Mesenchymal stem cell (in vitro differentiated cells and primary cell): ENCODE data around the gene ARID3A.

Source experiments
- DNase-seq: peaks from one replicate; pipeline ENCODE4 v3.0.0-alpha.2; 2013
- H2AFZ ChIP-seq: one replicate; pipeline ENCODE4 v1.6.1; 2013; ENCODE audit warnings: low read depth, mild to moderate bottlenecking, control low read depth, inconsistent platforms, low read length, moderate library complexity
- H2AK5ac ChIP-seq: 2 replicates; pipeline ENCODE4 v1.6.1; 2013; ENCODE audit warnings: low read length, moderate library complexity, mild to moderate bottlenecking, inconsistent platforms; ENCODE audit not compliant: severe bottlenecking
- H2BK120ac ChIP-seq: one replicate; pipeline ENCODE4 v1.6.1; 2013; ENCODE audit warnings: low read depth, mild to moderate bottlenecking, inconsistent platforms, low read length, moderate library complexity
- H2BK12ac ChIP-seq, 2 experiments: one replicate each; pipeline ENCODE4 v1.6.1; 2013; ENCODE audit warnings: inconsistent platforms in 2 of 2, low read length in 2 of 2, mild to moderate bottlenecking in 2 of 2, moderate library complexity in 2 of 2, control low read depth in 1 of 2
- H2BK15ac ChIP-seq: one replicate; pipeline ENCODE4 v1.6.1; 2013; ENCODE audit warnings: mild to moderate bottlenecking, low read depth, inconsistent platforms; ENCODE audit not compliant: poor library complexity, severe bottlenecking
- H2BK5ac ChIP-seq: 2 replicates; pipeline ENCODE4 v1.6.1; 2013; ENCODE audit warnings: low read depth, mild to moderate bottlenecking, low read length, control low read depth, inconsistent platforms; ENCODE audit not compliant: poor library complexity, severe bottlenecking
- H3K14ac ChIP-seq, 2 experiments: one replicate each; pipeline ENCODE4 v1.6.1; 2013; ENCODE audit warnings: inconsistent platforms in 2 of 2, low read length in 2 of 2, control low read depth in 1 of 2, mild to moderate bottlenecking in 1 of 2, moderate library complexity in 1 of 2
- H3K18ac ChIP-seq, 2 experiments: one replicate each; pipeline ENCODE4 v1.6.1; 2013; ENCODE audit warnings: inconsistent platforms in 2 of 2, low read length in 2 of 2, control low read depth in 1 of 2, low read depth in 1 of 2, mild to moderate bottlenecking in 1 of 2
- H3K23ac ChIP-seq, 2 experiments: one replicate each; pipeline ENCODE4 v1.6.1; 2013; ENCODE audit warnings: inconsistent platforms in 2 of 2, low read length in 2 of 2, mild to moderate bottlenecking in 2 of 2, moderate library complexity in 2 of 2, control low read depth in 1 of 2
- H3K27ac ChIP-seq: 2 replicates; pipeline ENCODE4 v1.5.1; 2013; ENCODE audit warnings: mild to moderate bottlenecking, moderate library complexity, low read length, control low read depth, inconsistent platforms; ENCODE audit not compliant: poor library complexity, severe bottlenecking
- H3K27me3 ChIP-seq, 2 experiments: 2 replicates each; pipeline versions ENCODE4 v1.6.1 to v1.7.0; 2013; ENCODE audit warnings: low read length in 2 of 2, mild to moderate bottlenecking in 2 of 2, moderate library complexity in 2 of 2, control low read depth in 1 of 2, inconsistent platforms in 1 of 2; ENCODE audit not compliant: control insufficient read depth in 1 of 2, insufficient read depth in 1 of 2
- H3K36me3 ChIP-seq, 2 experiments: 2 replicates each; pipeline versions ENCODE4 v1.6.1 to v1.7.0; 2013; ENCODE audit warnings: low read length in 2 of 2, control low read depth in 1 of 2, inconsistent platforms in 1 of 2, low read depth in 1 of 2, mild to moderate bottlenecking in 1 of 2; ENCODE audit not compliant: insufficient read depth in 2 of 2, control insufficient read depth in 1 of 2
- H3K4ac ChIP-seq, 2 experiments: one replicate each; pipeline ENCODE4 v1.6.1; 2013; ENCODE audit warnings: inconsistent platforms in 2 of 2, low read length in 2 of 2, mild to moderate bottlenecking in 2 of 2, moderate library complexity in 2 of 2, control low read depth in 1 of 2, low read depth in 1 of 2
- H3K4me1 ChIP-seq: 2 replicates; pipeline ENCODE4 v1.6.1; 2013; ENCODE audit warnings: low read depth, low read length, control low read depth; ENCODE audit not compliant: control insufficient read depth, insufficient read depth
- H3K4me2 ChIP-seq: 2 replicates; pipeline ENCODE4 v1.6.1; 2013; ENCODE audit warnings: low read length, mild to moderate bottlenecking, inconsistent platforms; ENCODE audit not compliant: poor library complexity, severe bottlenecking
- H3K4me3 ChIP-seq, 2 experiments: 2 replicates each; pipeline versions ENCODE4 v1.5.1 to v1.7.0; 2013; ENCODE audit warnings: low read length in 2 of 2, mild to moderate bottlenecking in 2 of 2, control low read depth in 1 of 2, low read depth in 1 of 2; ENCODE audit not compliant: insufficient read depth in 1 of 2
- H3K79me1 ChIP-seq: replicated peaks from 2 replicates; pipeline ENCODE4 v1.6.1; 2013; ENCODE audit warnings: mild to moderate bottlenecking, control low read depth, low read length, inconsistent platforms; ENCODE audit not compliant: poor library complexity, severe bottlenecking
- H3K9ac ChIP-seq: 2 replicates; pipeline ENCODE4 v1.7.0; 2013; ENCODE audit warnings: mild to moderate bottlenecking, low read length, moderate library complexity
- H3K9me3 ChIP-seq: 2 replicates; pipeline ENCODE4 v1.7.0; 2013; ENCODE audit warnings: mild to moderate bottlenecking, low read length; ENCODE audit not compliant: control insufficient read depth
- H4K8ac ChIP-seq: one replicate; pipeline ENCODE4 v1.6.1; 2013; ENCODE audit warnings: inconsistent platforms, mild to moderate bottlenecking, low read length, moderate library complexity
- H4K91ac ChIP-seq: one replicate; pipeline ENCODE4 v1.6.1; 2013; ENCODE audit warnings: mild to moderate bottlenecking, low read length, inconsistent platforms
- WGBS: methylation state at CpG from one replicate; pipeline ENCODE4 v1.1.7; 2013; ENCODE audit warnings: mixed read lengths; 5-methylcytosine and 5-hydroxymethylcytosine counted together

ARID3A gene

DNA sequence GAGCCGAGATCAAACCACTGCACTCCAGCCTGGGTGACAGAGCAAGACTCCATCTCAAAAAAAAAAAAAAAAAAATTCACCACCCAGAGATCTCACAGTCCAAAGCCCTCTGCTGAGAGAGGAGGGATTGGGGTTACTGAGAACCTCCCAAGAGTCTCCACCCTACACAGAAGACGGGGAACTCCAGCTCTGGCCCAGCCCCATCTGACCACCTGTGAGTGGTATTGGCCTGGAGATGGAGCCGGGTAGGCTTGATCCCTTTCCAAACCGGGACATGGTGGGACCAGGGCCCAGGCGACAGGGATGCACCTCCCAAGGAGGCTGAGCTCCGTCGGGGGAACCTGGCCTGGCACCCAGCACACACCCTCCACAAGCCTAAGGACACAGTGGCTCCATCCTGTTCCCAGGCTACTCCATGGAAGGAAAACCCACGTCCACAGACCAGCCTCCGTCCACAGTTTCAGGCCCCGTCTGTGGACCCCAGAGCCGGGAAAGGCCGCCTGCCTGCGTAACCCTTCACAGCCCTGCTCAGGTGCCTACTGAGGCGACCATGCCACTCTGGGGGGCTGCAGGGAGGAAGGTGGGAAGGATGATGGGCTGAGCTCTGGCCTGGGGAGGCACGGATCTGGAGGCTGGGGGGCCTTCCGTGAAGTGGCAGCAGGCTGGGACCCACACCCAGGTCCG lies 93.2 kb downstream of the ARID3A start:
- no peak overlapping the region for H3K18ac ChIP-seq
- H3K27me3 ChIP-seq = no peaks in the 10 kb centered on the region
- H3K4me1 ChIP-seq = peaks cover 53% of the 10 kb centered on the region
- no peaks in the 10 kb centered on the region for H3K9me3 ChIP-seq
- H3K9ac ChIP-seq = peak overlapping the region; percentile 90
- H2BK15ac ChIP-seq = no peak overlapping the region
- no peak overlapping the region for H2BK12ac ChIP-seq
- peak overlapping the region in 1 of 2 experiments; percentile 96 for H3K4me3 ChIP-seq
- 89% methylated on average over 15 of the region's 17 CpGs for WGBS
- H3K4me2 ChIP-seq = peak overlapping the region; percentile 96
- H4K8ac ChIP-seq = no peak overlapping the region
- DNase-seq = no peak
- no peak overlapping the region for H2AFZ ChIP-seq
- no peak overlapping the region for H3K4ac ChIP-seq
- H2BK5ac ChIP-seq = no peak overlapping the region
- no peak overlapping the region for H2BK120ac ChIP-seq
- H2AK5ac ChIP-seq = no peak overlapping the region
- no peaks in the 10 kb centered on the region for H3K79me1 ChIP-seq
- peak overlapping the region in 1 of 2 experiments; percentile 1 for H3K23ac ChIP-seq
- no peak overlapping the region for H3K27ac ChIP-seq
- no peak overlapping the region for H3K14ac ChIP-seq
- no peak overlapping the region for H4K91ac ChIP-seq
- peaks cover under 1 to 40% of the 10 kb centered on the region in 2 experiments for H3K36me3 ChIP-seq

DNA sequence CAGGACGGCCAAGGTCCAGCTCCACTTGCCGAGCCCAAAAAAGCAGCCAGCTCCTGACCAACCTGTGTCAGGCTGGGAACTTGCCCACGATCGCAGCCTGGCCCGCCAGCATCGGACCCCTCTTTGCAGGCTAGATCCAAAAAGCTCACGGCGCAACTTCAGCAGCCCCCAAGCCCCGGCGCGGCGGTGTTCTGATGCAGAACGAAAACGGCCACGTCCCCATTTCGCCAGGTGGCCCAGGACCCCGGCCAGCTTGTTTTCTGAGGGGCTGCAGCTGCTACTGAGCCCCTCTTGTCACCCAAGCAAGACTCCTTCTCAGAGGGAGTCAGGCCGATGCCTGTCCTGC lies 93.8 kb downstream of the ARID3A start:
- DNase-seq = no peak
- H3K27ac ChIP-seq = no peak overlapping the region
- H2BK5ac ChIP-seq = no peak overlapping the region
- no peak overlapping the region for H4K8ac ChIP-seq
- no peaks in the 10 kb centered on the region for H3K79me1 ChIP-seq
- H3K27me3 ChIP-seq = no peaks in the 10 kb centered on the region
- no peak overlapping the region for H3K18ac ChIP-seq
- no peak overlapping the region for H3K4ac ChIP-seq
- peak overlapping the region in 1 of 2 experiments; percentile 46 for H3K23ac ChIP-seq
- no peak overlapping the region for H4K91ac ChIP-seq
- peaks cover 53% of the 10 kb centered on the region for H3K4me1 ChIP-seq
- no peaks in the 10 kb centered on the region for H3K9me3 ChIP-seq
- no peak overlapping the region for H2BK15ac ChIP-seq
- H3K4me2 ChIP-seq = peak overlapping the region; percentile 96
- peak overlapping the region; percentile 73 to 96 for H3K4me3 ChIP-seq
- H2AFZ ChIP-seq = no peak overlapping the region
- no peak overlapping the region for H2BK120ac ChIP-seq
- no peak overlapping the region for H2AK5ac ChIP-seq
- peak overlapping the region in 1 of 2 experiments; percentile 61 for H3K14ac ChIP-seq
- H2BK12ac ChIP-seq = no peak overlapping the region
- peaks cover 0 to 35% of the 10 kb centered on the region in 2 experiments for H3K36me3 ChIP-seq
- WGBS = 86% methylated on average over 18 of the region's 18 CpGs
- H3K9ac ChIP-seq = peak overlapping the region; percentile 90

DNA sequence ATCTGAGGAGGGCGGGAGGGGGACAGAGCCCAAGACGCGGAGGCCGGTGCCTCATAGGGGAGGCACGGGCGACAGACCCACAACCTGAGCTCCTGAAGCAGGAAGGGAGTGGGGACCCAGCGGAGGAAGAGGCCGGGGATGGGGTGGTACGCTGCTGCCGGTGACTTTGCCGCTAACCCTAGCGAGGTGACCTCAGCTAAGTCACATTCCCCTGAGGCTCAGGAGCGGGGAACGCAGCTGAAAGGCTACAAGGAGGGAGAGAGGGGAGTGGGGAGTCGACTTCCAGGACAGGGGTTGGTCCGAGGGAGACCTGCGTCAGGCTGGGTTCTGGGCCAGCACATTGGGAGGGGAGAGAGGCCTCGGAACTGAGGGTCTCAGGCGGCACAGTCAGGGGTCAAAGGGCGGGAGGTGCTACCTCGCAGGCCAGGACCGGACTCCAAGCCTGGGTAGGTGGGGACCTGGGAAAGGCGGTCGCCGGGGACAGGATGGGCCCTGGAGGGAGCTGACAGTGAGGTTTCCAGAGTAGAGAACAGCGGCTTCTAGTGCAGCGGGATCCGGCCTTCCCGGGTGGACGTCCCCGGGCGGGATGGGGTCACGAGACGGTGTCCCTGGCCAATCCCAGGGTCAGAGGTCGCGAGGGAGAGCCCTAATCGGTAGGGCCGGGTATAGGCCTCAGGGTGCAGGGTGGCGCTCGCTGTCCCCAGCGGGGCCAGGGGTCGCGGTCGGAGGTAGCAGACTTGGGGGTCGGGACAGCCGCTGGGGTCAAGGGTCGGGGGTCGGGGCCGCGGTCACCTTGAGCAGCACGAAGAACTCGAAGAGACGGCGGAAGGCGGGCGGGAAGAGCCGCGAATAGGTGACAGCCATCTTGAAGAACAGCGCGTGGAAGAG lies 94.4 kb downstream of the ARID3A start:
- Histone ChIP-seq H2BK5ac (peak overlapping the region; percentile 9), H3K4me3 (peak overlapping the region; percentile 73 to 96), H3K27me3 (no peaks in the 10 kb centered on the region), H2BK12ac (peak overlapping the region in 1 of 2 experiments; percentile 51), H3K9me3 (no peaks in the 10 kb centered on the region), H3K14ac (peak overlapping the region in 1 of 2 experiments; percentile 94), H3K79me1 (no peaks in the 10 kb centered on the region), H3K36me3 (peaks cover 0 to 29% of the 10 kb centered on the region in 2 experiments), H3K4me2 (peak overlapping the region; percentile 96), H4K8ac (peak overlapping the region; percentile 80), H4K91ac (peak overlapping the region; percentile 29), H2AK5ac (no peak overlapping the region), H3K4ac (peak overlapping the region; percentile 52 to 69), H3K27ac (no peak overlapping the region), H3K9ac (peak overlapping the region; percentile 90), H3K4me1 (peaks cover 51% of the 10 kb centered on the region), H2BK120ac (peak overlapping the region; percentile 84), H2BK15ac (peak overlapping the region; percentile 56), H2AFZ (no peak overlapping the region), H3K23ac (peak overlapping the region in 1 of 2 experiments; percentile 94), H3K18ac (peak overlapping the region; percentile 94 to 96)
- DNase-seq = no peak
- 6% methylated on average over 51 of the region's 60 CpGs for WGBS
